ENCODE measurements around the gene NR4A1.

NR4A1 gene

GRCh38 chr12:52083638-52083996, 32.4 kb downstream of the NR4A1 start:
- DNase-seq (ENCODE audit: low read depth, low spot score) = no peak
- H3K4me3 ChIP-seq (ENCODE audit: low read depth, low read length) = no peak overlapping the region
- in situ Hi-C loops (cut with HindIII; ENCODE audit: low sequenced_read_pairs) = no loop called here
- TF ChIP-seq CTCF (IDR thresholded peaks at IDR 0.05; ENCODE audit: low read depth, low read length) = no peak

GRCh38 chr12:52084491-52085231, 33.4 kb downstream of the NR4A1 start:
- H3K4me3 ChIP-seq (ENCODE audit: low read depth, low read length) = no peak overlapping the region
- DNase-seq (ENCODE audit: low read depth, low spot score) = no peak
- in situ Hi-C loops (cut with HindIII; ENCODE audit: low sequenced_read_pairs) = no loop called here
- TF ChIP-seq CTCF (IDR thresholded peaks at IDR 0.05; ENCODE audit: low read depth, low read length) = no peak

GRCh38 chr12:52085682-52086180, 34.5 kb downstream of the NR4A1 start:
- in situ Hi-C loops (cut with HindIII; ENCODE audit: low sequenced_read_pairs) = no loop called here
- TF ChIP-seq CTCF (IDR thresholded peaks at IDR 0.05; ENCODE audit: low read depth, low read length) = no peak

GRCh38 chr12:52086366-52086765, 35.1 kb downstream of the NR4A1 start:
- no peak overlapping the region for H3K4me3 ChIP-seq (ENCODE audit: low read depth, low read length)
- DNase-seq (ENCODE audit: low read depth, low spot score) = no peak
- TF ChIP-seq CTCF (IDR thresholded peaks at IDR 0.05; ENCODE audit: low read depth, low read length) = no peak
- in situ Hi-C loops (cut with HindIII; ENCODE audit: low sequenced_read_pairs) = no loop called here

More at GRCh38 chr12:52085682-52086180, 34.5 kb downstream of the NR4A1 start:
- no peak overlapping the region for H3K4me3 ChIP-seq (ENCODE audit: low read depth, low read length)
- DNase-seq (ENCODE audit: low read depth, low spot score) = no peak

- no peak for DNase-seq (ENCODE audit: low read depth, low spot score)
- no peak overlapping the region for H3K4me3 ChIP-seq (ENCODE audit: low read depth, low read length)
- in situ Hi-C loops (cut with HindIII; ENCODE audit: low sequenced_read_pairs) = no loop called here
- TF ChIP-seq CTCF (IDR thresholded peaks at IDR 0.05; ENCODE audit: low read depth, low read length) = no peak
These were observed 35.9 kb downstream of the NR4A1 start for GRCh38 chr12:52086944-52087835.

GRCh38 chr12:52087961-52088820, 36.9 kb downstream of the NR4A1 start:
- no peak for DNase-seq (ENCODE audit: low read depth, low spot score)
- H3K4me3 ChIP-seq (ENCODE audit: low read depth, low read length) = no peak overlapping the region
- TF ChIP-seq CTCF (IDR thresholded peaks at IDR 0.05; ENCODE audit: low read depth, low read length) = no peak
- in situ Hi-C loops (cut with HindIII; ENCODE audit: low sequenced_read_pairs) = no loop called here

Data from astrocyte of the spinal cord (primary cell).